AG04450 (cell line): Measurements from ENCODE around the gene GNB3. TPM values are rescaled to one million over a fixed set of nuclear protein-coding genes. Genes with fewer than 3 reads are reported as not detected.
A peak's percentile ranks its signal among the peaks of the same experiment; 100 is the strongest.

Source experiments
- CTCF ChIA-PET: fragments of 300-600, 350-600 bp; formaldehyde crosslinking; extraction: SDS; loops from one replicate; lab custom pipeline; 2022; ENCODE audit warnings: antibody characterized with exemption, inconsistent platforms; lab: Charles Lee
- POLR2A ChIA-PET: fragments of 350-600 bp; formaldehyde crosslinking; extraction: SDS; loops from one replicate; lab custom pipeline; 2021; ENCODE audit warnings: antibody characterized with exemption, inconsistent platforms; lab: Yijun Ruan, JAX
- DNase-seq: peaks from one replicate; pipeline ENCODE4 v3.0.0-alpha.2; 2011; ENCODE audit warnings: low read depth, low spot score
- H3K27ac ChIP-seq: one replicate; pipeline ENCODE4 v1.5.1; 2012; ENCODE audit warnings: low read depth, low read length, control low read depth
- H3K27me3 ChIP-seq: one replicate; pipeline ENCODE4 v1.6.0; 2012; ENCODE audit warnings: low read length; ENCODE audit not compliant: control insufficient read depth, insufficient read depth
- H3K4me3 ChIP-seq: 2 replicates; pipeline ENCODE4 v1.5.1; 2011; ENCODE audit warnings: mild to moderate bottlenecking, low read depth, low read length, control low read depth
- H3K9me3 ChIP-seq: 2 replicates; pipeline ENCODE4 v1.5.1; 2012; ENCODE audit warnings: low read length; ENCODE audit not compliant: control insufficient read depth, insufficient read depth
- polyA minus RNA-seq: library from RNA; depleted of rRNA, polyadenylated mRNA; stranded (reverse); fragments of >200 nt; gene quantifications from 2 replicates; pipeline ENCODE4 v1.2.3, GENCODE V29; 2011; rRNA and poly(A)+ RNA removed
- polyA plus RNA-seq: library from polyadenylated mRNA; depleted of rRNA; stranded (reverse); fragments of >200 nt; gene quantifications from 2 replicates; pipeline ENCODE4 v1.2.3, GENCODE V29; 2011; rRNA removed
- TF ChIP-seq, protein P1 (sequence below): IDR thresholded peaks from 2 replicates; pipeline ENCODE4 v1.5.1; 2011; ENCODE audit warnings: low read depth, low read length, control low read depth, inconsistent platforms

GNB3 gene
- polyA plus RNA-seq = 3.4 and 3.6 TPM in 2 replicates
- polyA minus RNA-seq = 3.8 and 4.4 TPM in 2 replicates

- no peak for DNase-seq
- Histone ChIP-seq H3K27ac (no peak within 1 kb of the TSS), H3K9me3 (no peaks in the 10 kb centered on the region; the same call in 1 of the 2 replicates), H3K4me3 (no peak within 1 kb of the TSS), H3K27me3 (no peaks in the 10 kb centered on the region)
- TF ChIP-seq, protein P1, sequence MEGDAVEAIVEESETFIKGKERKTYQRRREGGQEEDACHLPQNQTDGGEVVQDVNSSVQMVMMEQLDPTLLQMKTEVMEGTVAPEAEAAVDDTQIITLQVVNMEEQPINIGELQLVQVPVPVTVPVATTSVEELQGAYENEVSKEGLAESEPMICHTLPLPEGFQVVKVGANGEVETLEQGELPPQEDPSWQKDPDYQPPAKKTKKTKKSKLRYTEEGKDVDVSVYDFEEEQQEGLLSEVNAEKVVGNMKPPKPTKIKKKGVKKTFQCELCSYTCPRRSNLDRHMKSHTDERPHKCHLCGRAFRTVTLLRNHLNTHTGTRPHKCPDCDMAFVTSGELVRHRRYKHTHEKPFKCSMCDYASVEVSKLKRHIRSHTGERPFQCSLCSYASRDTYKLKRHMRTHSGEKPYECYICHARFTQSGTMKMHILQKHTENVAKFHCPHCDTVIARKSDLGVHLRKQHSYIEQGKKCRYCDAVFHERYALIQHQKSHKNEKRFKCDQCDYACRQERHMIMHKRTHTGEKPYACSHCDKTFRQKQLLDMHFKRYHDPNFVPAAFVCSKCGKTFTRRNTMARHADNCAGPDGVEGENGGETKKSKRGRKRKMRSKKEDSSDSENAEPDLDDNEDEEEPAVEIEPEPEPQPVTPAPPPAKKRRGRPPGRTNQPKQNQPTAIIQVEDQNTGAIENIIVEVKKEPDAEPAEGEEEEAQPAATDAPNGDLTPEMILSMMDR = no peak
- ChIA-PET CTCF (interaction anchor here (1.7 to 1.8 kb wide), 2 partner anchors 29 to 87 kb away, joined by 4 to 8 read pairs; partner anchors contain the start of gene MLF2), POLR2A (interaction anchor here (0.7 to 3.3 kb wide), 3 partner anchors 10 to 19 kb away, joined by 3 to 14 read pairs (median 6); partner anchors contain the start of genes CDCA3, GPR162, P3H3 and USP5)
Measured at GRCh38 chr12:6840761-6841515, at the start of gene GNB3. Gene GNB3 (plus strand): TSS chr12:6840925. CDS start chr12:6841288, 363 bp downstream.

DNA sequence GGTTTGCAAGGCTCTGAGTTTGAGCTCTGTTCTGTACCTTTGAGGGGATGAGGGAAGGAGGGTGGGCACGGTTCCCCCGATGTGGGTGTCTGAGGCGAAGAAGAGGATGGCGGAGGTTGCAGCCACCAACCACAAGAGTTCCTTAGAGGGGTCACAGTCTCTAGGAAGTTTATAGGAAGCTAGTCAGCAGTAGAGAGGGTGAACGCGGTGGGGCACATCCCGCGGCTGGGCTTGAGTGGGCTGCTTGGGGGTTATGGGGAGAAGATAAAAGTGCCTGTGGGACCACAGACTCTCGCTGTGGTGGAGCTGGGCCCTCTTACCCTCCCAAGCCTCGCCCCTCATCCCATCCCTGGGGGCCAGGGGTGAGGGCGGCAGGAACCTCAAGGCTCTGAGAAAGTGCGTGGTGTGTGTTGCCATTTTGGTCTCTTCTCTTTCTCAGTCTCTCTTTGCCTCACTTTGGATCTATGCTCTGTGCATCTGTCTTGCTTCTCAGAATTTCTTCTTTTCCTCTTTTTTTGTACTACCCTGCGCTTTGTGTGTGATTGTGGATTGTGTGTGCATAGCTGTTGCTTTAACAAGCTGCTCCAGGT, 48.7 kb upstream of the GNB3 start:
- POLR2A ChIA-PET = interaction anchor here (2.6 kb wide), 1 partner anchor 39 kb away, joined by 11 read pairs; the partner anchor contains the start of gene MLF2
- no peak overlapping the region; the same call in 1 of the 2 replicates for H3K4me3 ChIP-seq
- DNase-seq = no peak
- H3K27me3 ChIP-seq = peaks cover 4% of the 10 kb centered on the region
- TF ChIP-seq, protein P1 = no peak
- H3K9me3 ChIP-seq = no peaks in the 10 kb centered on the region
- H3K27ac ChIP-seq = peak overlapping the region; percentile 31
- CTCF ChIA-PET = interaction anchor here (0.7 to 2.1 kb wide), 4 partner anchors 14 to 38 kb away, joined by 3 to 16 read pairs (median 4); partner anchors contain the start of gene MLF2

- H3K4me3 ChIP-seq = peak overlapping the region; percentile 31
- H3K9me3 ChIP-seq = no peaks in the 10 kb centered on the region
- peak overlapping the region; percentile 31 for H3K27ac ChIP-seq
- ChIA-PET POLR2A (interaction anchor here (0.8 to 2.6 kb wide), 2 partner anchors 27 to 40 kb away, joined by 3 to 11 read pairs; partner anchors contain the start of gene MLF2), CTCF (interaction anchor here (0.7 to 2.1 kb wide), 6 partner anchors 14 to 80 kb away, joined by 3 to 16 read pairs (median 4); partner anchors contain the start of genes MLF2 and SPSB2)
- H3K27me3 ChIP-seq = peaks cover 4% of the 10 kb centered on the region
- DNase-seq = no peak
- TF ChIP-seq, protein P1 = no peak
Measured at GRCh38 chr12:6792522-6793201, 48.1 kb upstream of the GNB3 start.

GRCh38 chr12:6795088-6795487, 45.6 kb upstream of the GNB3 start:
- CTCF ChIA-PET = no interaction called here
- DNase-seq = no peak
- peaks cover 4% of the 10 kb centered on the region for H3K27me3 ChIP-seq
- TF ChIP-seq, protein P1 = no peak
- POLR2A ChIA-PET = interaction anchor here (0.7 kb wide), 1 partner anchor 72 kb away, joined by 11 read pairs; no protein-coding TSS in a partner anchor
- H3K27ac ChIP-seq = no peak overlapping the region
- no peak overlapping the region for H3K4me3 ChIP-seq
- H3K9me3 ChIP-seq = no peaks in the 10 kb centered on the region
